ENCODE measurements around the gene TXNDC2. TPM values are rescaled to one million over a fixed set of nuclear protein-coding genes. Genes with fewer than 3 reads are reported as not detected.

The TXNDC2 gene
- polyA plus RNA-seq: not detected in 2 replicates

GRCh38 chr18:9885170-9886004 is at the start of gene TXNDC2:
TXNDC2 (plus strand) TSS chr18:9885973; CDS start chr18:9886681, 708 bp downstream.

GRCh38 chr18:9913526-9914333 is 28.0 kb downstream of the TXNDC2 start, which contains the start of gene VAPA:
VAPA (plus strand) TSS chr18:9914016; CDS start chr18:9914257, 241 bp downstream.

Other genes starting within 250 kb of the TXNDC2 start
- gene RAB31, start 177.7 kb upstream of the TXNDC2 start, polyA plus RNA-seq: 12.6 and 13.1 TPM in 2 replicates
- 299 and 309 TPM in 2 replicates for gene VAPA, start 28.0 kb downstream of the TXNDC2 start, polyA plus RNA-seq